HG02852 (cell line): ENCODE measurements around the gene UNC93A.
"Not testable (repeated sequence)": the region's sequence is repeated elsewhere in the genome, so short reads cannot be mapped to it uniquely, and the experiment has no call there.

Experiments
- ATAC-seq: cut with Tn5 transposase; IDR thresholded peaks from one replicate; pipeline ENCODE4 v1.9.1; 2021; ENCODE audit warnings: mild to moderate bottlenecking, moderate library complexity; ENCODE audit not compliant: unreplicated experiment

The UNC93A gene

GRCh38 chr6:167308207-167308606, 17.1 kb downstream of the UNC93A start:
- ATAC-seq, result no peak

GRCh38 chr6:167309355-167310192, 18.5 kb downstream of the UNC93A start:
- not testable (repeated sequence) for ATAC-seq

GRCh38 chr6:167311286-167311685, 20.2 kb downstream of the UNC93A start:
- ATAC-seq, result no peak

- ATAC-seq, result not testable (repeated sequence)
Measured at GRCh38 chr6:167311691-167312090, 20.6 kb downstream of the UNC93A start.

DNA sequence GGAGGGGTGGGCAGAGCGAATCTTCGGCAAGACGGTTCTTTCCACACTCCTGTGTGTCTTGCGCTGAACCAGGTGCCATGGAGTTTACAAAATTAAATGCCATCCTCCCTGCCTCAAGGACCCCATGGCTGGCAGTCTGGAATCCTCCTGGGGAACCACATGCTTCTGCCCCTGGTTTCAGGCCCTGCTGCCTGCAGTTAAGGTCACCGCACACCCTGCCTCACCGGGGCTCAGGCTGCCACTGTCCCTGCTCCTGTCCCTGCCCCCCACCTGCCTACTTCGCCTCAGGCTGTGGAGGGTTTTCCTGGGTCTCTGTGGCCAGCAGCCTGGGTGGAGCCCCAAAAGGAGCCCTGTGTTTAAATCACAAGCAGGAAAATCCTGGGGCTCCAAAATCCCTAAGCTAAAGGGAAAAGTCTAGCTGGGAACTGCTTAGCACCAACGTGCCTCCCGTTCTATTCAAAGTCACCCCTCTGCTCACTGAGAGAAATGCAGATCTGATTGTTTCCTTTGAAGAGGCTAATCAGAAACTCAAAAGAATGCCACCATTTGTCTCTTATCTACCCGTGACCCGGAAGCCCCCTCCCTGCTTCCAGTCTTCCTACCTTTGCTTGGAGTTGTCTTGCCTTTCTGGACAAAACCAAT, 23.2 kb downstream of the UNC93A start:
- ATAC-seq, result no peak

- ATAC-seq, result no peak
Measured at GRCh38 chr6:167317172-167317571, 26.1 kb downstream of the UNC93A start.

DNA sequence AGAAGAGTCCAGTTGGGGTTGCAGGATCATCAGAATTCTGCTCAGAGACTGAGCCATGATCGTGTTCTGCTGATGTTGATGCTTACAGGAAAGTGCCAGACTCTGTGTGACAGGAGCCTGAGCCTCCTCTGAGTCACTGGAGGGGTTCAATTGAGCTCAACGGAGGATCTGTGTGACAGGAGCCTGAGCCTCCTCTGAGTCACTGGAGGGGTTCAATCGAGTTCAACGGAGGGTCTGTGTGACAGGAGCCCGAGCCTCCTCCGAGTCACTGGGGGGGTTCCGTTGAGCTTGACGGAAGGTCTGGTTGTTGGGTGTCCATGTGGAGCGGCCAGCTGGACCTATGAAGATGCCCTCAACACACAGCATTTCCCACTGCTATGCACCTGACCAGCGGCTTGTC, 27.2 kb downstream of the UNC93A start:
- ATAC-seq, result not testable (repeated sequence)

GRCh38 chr6:167318856-167319255, 27.7 kb downstream of the UNC93A start:
- not testable (repeated sequence) for ATAC-seq

DNA sequence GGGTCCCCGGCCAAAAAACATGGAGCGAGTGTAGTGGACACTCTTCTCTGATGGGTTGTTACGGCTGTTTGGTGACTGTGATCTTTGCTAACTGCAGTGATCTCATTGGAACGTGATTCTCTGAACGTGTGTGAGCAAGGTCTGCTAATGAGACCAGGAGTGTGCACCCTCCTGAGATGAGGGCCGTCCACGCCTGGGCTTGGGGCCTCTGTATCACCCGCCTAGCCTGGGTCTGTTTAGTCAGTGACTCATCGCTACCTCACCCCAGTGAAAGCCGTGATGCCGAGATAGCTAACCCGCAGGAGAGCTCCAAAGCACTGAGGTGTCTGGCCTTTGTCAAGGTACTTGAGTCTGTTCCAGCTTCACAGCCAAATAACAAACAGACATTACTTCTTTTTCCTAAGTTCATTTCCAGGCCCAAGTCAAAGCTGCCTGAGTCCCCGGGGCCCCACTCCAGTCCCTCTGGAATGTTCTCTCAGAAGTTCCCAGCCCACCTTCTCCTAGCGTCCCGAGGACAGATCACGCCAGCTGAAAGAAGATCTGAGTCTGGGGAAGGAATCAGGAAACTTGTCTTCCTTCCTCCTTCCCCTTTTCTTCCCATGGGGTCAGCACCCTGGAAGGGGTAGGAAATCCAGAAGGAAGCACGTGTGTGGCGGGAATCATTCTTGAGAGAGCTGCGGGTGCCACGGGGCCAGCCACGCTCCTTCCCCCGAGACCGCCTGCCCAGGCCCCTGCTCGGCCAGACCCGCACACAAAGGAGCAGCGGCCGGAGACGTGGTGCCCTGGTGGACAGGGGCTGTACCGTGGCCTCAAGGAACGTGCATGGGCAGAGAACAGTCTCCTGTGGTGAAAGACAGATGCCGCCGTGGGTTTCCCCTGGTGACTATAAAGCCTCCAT, 29.0 kb downstream of the UNC93A start:
- not testable (repeated sequence) for ATAC-seq

DNA sequence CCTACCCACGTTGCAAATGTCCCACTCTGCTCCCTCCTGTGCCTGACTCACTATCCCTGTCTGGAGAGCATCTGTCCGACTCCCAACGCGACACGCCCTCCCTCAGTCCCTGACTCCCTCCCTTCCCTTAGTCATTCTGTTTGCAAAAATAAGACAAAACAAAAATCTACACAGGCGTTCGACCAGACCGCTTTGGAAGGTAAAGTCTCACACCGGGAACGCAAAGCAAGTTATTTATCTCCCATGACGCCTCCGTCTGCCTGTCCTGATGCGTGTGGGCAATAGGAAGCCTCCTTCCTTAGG, 29.6 kb downstream of the UNC93A start:
- not testable (repeated sequence) for ATAC-seq

- ATAC-seq, result not testable (repeated sequence)
Measured at GRCh38 chr6:167321185-167321584, 30.1 kb downstream of the UNC93A start.

DNA sequence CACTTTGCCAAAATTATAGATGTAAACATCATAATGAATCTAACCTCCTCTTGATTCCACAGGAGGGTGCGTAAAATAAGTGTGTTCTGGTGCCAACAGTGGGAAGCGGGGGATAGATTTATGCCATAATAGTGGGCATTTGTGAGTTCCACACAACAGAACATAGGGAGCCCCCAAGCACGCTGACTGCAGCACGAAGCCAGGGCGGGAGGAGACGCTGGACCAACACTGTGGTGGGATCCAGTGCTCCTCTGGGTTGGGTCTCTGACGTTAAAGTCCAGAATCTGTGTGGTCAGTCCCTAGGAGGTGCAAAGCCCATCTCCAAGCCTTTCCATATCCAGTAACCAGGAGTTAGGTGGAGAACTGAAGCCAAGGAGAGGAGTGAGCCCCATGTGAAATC, 32.0 kb downstream of the UNC93A start:
- no peak for ATAC-seq

DNA sequence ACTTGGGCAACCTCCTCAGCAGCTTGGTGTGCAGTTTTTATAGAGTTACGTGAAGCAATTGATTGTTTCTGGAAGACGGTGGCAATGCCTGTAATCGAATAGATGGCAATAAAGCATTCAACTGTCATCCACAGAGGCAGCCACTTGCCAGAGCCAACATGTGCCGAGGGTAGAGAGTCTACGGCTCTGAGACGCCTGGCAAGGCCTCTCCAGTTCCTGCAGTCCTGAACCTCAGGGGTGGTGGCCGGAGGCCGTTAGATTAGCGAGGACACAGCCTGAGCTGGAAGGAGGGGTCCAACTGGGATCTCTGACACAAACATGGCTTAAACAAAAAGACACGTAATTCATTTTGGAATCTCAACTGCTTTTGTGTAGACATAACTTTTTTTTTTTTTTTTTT, 33.0 kb downstream of the UNC93A start:
- ATAC-seq, result no peak

DNA sequence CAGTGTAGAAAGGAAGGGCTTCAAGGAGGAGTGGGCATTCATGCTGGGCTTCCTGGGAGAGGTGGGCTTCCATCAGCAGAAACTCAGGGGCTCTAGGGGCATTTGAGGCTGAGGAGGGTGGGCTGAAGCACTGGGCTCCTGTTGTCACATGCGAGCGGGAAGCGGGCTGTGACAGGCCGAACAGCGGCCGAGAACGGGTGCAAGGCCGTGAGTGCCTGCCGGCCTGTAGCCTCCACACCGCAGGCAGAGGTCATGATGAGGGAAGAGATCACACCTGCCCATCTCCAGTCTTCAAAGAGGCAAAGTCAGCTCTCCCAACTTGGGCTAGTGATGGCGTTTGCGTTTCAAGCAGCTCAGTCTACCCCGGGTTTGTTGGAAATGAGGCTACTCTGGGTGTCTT, 34.7 kb downstream of the UNC93A start:
- ATAC-seq, result no peak

DNA sequence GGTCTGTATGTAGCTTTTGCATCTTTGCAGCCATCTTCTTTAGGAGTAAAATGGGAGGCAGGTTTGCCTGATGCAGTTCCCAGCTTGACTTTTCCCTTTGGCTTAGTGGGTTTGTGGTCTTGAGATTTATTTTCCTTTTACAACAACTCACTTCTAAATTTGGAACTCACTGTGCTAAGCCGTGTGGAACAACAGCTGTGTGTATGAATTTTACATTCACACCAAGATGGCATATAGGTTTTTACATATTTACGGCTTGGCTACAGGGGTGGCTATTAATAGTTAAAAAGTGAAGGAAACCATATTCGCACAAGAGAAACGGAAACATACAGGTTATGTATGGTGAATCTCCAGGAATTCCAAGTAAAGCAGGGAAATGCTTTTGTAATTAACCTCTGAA, 36.3 kb downstream of the UNC93A start:
- ATAC-seq, result no peak

DNA sequence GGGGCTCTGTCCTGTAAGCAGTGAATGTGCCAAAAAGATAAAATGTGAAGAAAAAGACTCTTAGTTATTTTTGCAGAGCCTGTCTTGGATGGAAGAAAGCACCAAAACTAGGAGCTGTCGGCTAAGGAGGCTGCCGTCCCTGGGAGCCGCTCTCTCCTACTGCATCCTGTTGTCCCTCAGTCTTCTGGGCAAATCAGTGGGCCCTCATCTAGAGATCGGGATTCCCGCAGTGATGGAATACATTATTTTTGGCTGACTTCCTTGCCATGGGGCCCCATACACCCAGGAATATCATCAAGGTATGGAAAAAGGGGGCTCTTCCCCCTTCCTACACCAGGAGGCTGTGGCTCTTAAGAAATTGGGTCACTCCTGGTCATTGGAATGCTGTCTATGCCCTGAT, 37.0 kb downstream of the UNC93A start:
- no peak for ATAC-seq

- ATAC-seq, result no peak
Measured at GRCh38 chr6:167329014-167329413, 37.9 kb downstream of the UNC93A start.

GRCh38 chr6:167330750-167331149, 39.6 kb downstream of the UNC93A start:
- ATAC-seq, result no peak

GRCh38 chr6:167331565-167331964, 40.5 kb downstream of the UNC93A start:
- no peak for ATAC-seq

GRCh38 chr6:167336844-167337630, 45.9 kb downstream of the UNC93A start:
- ATAC-seq, result no peak
